Fibroblast of lung (primary cell): ENCODE measurements around the gene S100A11. TPM values are rescaled to one million over a fixed set of nuclear protein-coding genes. Genes with fewer than 3 reads are reported as not detected.

Experiments used
- DNase-seq, 2 donors: peaks; one replicate each; pipeline versions ENCODE4 v3.0.0 to v3.0.0-alpha.2; 2010; ENCODE audit warnings: low read depth in 2 of 2
- H2AFZ ChIP-seq: 2 replicates; pipeline ENCODE4 v1.5.1; 2012; ENCODE audit warnings: low read length, control low read depth, inconsistent platforms
- H3K27ac ChIP-seq: 2 replicates; pipeline ENCODE4 v1.5.1; 2011; ENCODE audit warnings: low read length, control low read depth; ENCODE audit not compliant: insufficient read depth
- H3K27me3 ChIP-seq: 2 replicates; pipeline ENCODE4 v1.5.1; 2011; ENCODE audit warnings: mild to moderate bottlenecking, low read length; ENCODE audit not compliant: control insufficient read depth, insufficient read depth
- H3K36me3 ChIP-seq: 2 replicates; pipeline ENCODE4 v1.5.1; 2011; ENCODE audit warnings: low read length; ENCODE audit not compliant: control insufficient read depth, insufficient read depth
- H3K4me1 ChIP-seq: 2 replicates; pipeline ENCODE4 v1.5.1; 2011; ENCODE audit warnings: low read length; ENCODE audit not compliant: control insufficient read depth, insufficient read depth; ENCODE audit errors: extremely low read depth
- H3K4me2 ChIP-seq: 2 replicates; pipeline ENCODE4 v1.5.1; 2011; ENCODE audit warnings: low read length, control low read depth; ENCODE audit not compliant: insufficient read depth; ENCODE audit errors: extremely low read depth
- H3K4me3 ChIP-seq, 4 experiments: fragments of 200-600 bp in 1 of 4; sonication (generic) in 1 of 4; replicated peaks in 1 of 4; 2 replicates each; pipeline ENCODE4 v1.5.1; 2011 to 2016; ENCODE audit warnings: low read length in 4 of 4, low read depth in 3 of 4, mild to moderate bottlenecking in 3 of 4, control low read depth in 2 of 4, inconsistent platforms in 1 of 4, mixed read lengths in 1 of 4; ENCODE audit not compliant: insufficient read depth in 1 of 4; ENCODE audit errors: control extremely low read depth in 1 of 4
- H3K79me2 ChIP-seq: 2 replicates; pipeline ENCODE4 v1.5.1; 2012; ENCODE audit warnings: mild to moderate bottlenecking, low read length, inconsistent platforms; ENCODE audit not compliant: control insufficient read depth, insufficient read depth
- H3K9ac ChIP-seq: 2 replicates; pipeline ENCODE4 v1.5.1; 2011; ENCODE audit warnings: mild to moderate bottlenecking, low read length, control low read depth; ENCODE audit not compliant: insufficient read depth
- H3K9me3 ChIP-seq: 2 replicates; pipeline ENCODE4 v1.5.1; 2012; ENCODE audit warnings: low read depth, low read length; ENCODE audit not compliant: control insufficient read depth, insufficient read depth
- H4K20me1 ChIP-seq: 2 replicates; pipeline ENCODE4 v1.5.1; 2011; ENCODE audit warnings: low read length; ENCODE audit not compliant: control insufficient read depth, insufficient read depth; ENCODE audit errors: extremely low read depth
- EZH2 ChIP-seq: IDR thresholded peaks from 2 replicates; pipeline ENCODE4 v1.5.1; 2012; ENCODE audit warnings: low read length, control low read depth, mild to moderate bottlenecking; ENCODE audit errors: missing control alignments
- polyA plus RNA-seq, 2 donors: library from polyadenylated mRNA; depleted of rRNA in 1 of 2; stranded (reverse) in 1 of 2; unstranded in 1 of 2; fragments of >200 nt; gene quantifications; 2 replicates each; pipeline ENCODE4 v1.2.1, GENCODE V29; 2011 to 2012; ENCODE audit warnings: missing spikeins in 1 of 2
- total RNA-seq: library from RNA; depleted of rRNA; stranded (reverse); fragments of >200 nt; gene quantifications from 2 replicates; pipeline ENCODE4 v1.2.1, GENCODE V29; 2014
- TF ChIP-seq, protein P1 (sequence below), 2 donors: IDR thresholded peaks in 1 of 2; conservative IDR thresholded peaks in 1 of 2; 1 replicate in 1 of 2; 2 replicates in 1 of 2; pipeline ENCODE4 v1.5.1; 2011 to 2012; ENCODE audit warnings: low read length in 2 of 2, control low read depth in 1 of 2, inconsistent platforms in 1 of 2, low read depth in 1 of 2, mild to moderate bottlenecking in 1 of 2

Gene S100A11
- total and polyA plus RNA-seq, 2 donors (not counting 1 experiment from before 2014, with no cell fraction given) = 55.8 to 1,144 TPM

DNA sequence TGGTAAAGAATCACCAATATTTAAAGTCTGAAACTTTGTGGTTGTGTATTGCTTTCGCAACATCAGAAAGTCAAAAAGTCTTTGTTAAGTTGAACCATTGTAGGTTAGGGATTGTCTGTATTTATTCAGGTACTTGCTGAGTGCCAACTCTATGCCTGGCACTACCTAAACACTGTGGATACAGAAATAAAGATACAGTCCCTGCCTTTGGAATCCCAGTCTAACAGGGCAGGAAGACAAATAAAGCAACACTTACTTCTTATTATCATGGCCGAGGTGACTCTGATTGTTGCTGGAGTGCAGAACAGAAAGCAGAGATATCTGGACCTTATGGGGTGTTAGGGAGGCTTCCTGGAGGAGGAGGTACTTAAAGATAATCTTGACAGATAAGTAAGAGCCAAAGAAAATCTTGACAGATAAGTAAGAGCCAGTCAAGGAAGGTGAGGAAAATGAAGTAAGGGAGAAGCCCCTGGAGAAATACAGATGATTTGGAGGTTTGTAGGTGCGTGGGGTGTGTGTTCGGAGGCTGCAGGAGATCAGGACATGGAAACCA is 31.4 kb downstream of the S100A11 start:
- no peak overlapping the region for H3K9ac ChIP-seq
- no peak for DNase-seq
- H3K27ac ChIP-seq = no peak overlapping the region
- H3K4me2 ChIP-seq = no peak overlapping the region
- no peaks in the 10 kb centered on the region for H3K79me2 ChIP-seq
- H3K4me3 ChIP-seq = no peak overlapping the region
- H4K20me1 ChIP-seq = no peaks in the 10 kb centered on the region
- H3K9me3 ChIP-seq = no peaks in the 10 kb centered on the region
- peak; percentile 38 for TF ChIP-seq EZH2
- TF ChIP-seq, protein P1, sequence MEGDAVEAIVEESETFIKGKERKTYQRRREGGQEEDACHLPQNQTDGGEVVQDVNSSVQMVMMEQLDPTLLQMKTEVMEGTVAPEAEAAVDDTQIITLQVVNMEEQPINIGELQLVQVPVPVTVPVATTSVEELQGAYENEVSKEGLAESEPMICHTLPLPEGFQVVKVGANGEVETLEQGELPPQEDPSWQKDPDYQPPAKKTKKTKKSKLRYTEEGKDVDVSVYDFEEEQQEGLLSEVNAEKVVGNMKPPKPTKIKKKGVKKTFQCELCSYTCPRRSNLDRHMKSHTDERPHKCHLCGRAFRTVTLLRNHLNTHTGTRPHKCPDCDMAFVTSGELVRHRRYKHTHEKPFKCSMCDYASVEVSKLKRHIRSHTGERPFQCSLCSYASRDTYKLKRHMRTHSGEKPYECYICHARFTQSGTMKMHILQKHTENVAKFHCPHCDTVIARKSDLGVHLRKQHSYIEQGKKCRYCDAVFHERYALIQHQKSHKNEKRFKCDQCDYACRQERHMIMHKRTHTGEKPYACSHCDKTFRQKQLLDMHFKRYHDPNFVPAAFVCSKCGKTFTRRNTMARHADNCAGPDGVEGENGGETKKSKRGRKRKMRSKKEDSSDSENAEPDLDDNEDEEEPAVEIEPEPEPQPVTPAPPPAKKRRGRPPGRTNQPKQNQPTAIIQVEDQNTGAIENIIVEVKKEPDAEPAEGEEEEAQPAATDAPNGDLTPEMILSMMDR (conservative IDR thresholded peaks at IDR 0.05 in 1 of 2, IDR thresholded peaks at IDR 0.05 in 1 of 2; ENCODE audit: low read depth in 1 of 2, low read length in 2 of 2) = no peak
- peaks cover 10% of the 10 kb centered on the region for H3K4me1 ChIP-seq
- H2AFZ ChIP-seq = no peak overlapping the region
- peaks cover 29% of the 10 kb centered on the region for H3K27me3 ChIP-seq
- H3K36me3 ChIP-seq = no peaks in the 10 kb centered on the region

DNA sequence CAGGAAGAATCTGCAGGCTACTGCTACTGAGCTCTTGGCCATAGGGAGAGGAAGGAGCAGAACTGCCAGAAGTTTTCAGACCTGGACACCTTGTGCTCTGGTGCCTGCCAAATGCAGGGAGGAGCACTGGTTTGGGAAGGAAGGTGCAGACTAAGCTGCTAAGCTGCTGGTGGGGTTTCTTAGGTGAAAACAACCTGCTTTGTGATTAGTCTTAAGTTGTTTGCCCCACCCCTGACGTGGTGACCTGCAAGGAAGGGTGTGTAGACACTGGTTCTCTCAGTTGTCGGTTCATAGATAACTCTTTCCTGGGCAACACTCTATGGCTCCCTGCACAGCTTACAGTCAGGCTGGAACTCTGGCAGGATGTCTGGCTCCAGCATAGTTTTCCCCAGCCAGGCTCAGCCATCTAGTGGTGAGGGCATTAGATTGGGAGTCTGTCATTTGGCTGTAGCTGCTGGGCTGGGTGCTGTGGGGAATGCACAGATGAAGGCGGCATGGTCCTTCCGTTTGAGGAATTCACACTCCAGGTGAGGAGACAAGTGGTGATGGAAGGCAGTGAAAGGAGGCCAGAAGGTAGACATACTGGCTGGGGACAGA is 32.9 kb downstream of the S100A11 start:
- no peaks in the 10 kb centered on the region for H3K36me3 ChIP-seq
- H3K27ac ChIP-seq = no peak overlapping the region
- DNase-seq = no peak
- H3K9me3 ChIP-seq = no peaks in the 10 kb centered on the region
- no peak overlapping the region for H2AFZ ChIP-seq
- no peak overlapping the region for H3K4me2 ChIP-seq
- no peak overlapping the region for H3K9ac ChIP-seq
- H3K4me3 ChIP-seq = no peak overlapping the region
- H4K20me1 ChIP-seq = no peaks in the 10 kb centered on the region
- TF ChIP-seq, protein P1 (conservative IDR thresholded peaks at IDR 0.05 in 1 of 2, IDR thresholded peaks at IDR 0.05 in 1 of 2; ENCODE audit: low read depth in 1 of 2, low read length in 2 of 2) = peak in 1 of 2 donors; percentile 18
- peak; percentile 24 for TF ChIP-seq EZH2
- H3K4me1 ChIP-seq = peaks cover 10% of the 10 kb centered on the region
- H3K27me3 ChIP-seq = peaks cover 29% of the 10 kb centered on the region
- H3K79me2 ChIP-seq = no peaks in the 10 kb centered on the region

DNA sequence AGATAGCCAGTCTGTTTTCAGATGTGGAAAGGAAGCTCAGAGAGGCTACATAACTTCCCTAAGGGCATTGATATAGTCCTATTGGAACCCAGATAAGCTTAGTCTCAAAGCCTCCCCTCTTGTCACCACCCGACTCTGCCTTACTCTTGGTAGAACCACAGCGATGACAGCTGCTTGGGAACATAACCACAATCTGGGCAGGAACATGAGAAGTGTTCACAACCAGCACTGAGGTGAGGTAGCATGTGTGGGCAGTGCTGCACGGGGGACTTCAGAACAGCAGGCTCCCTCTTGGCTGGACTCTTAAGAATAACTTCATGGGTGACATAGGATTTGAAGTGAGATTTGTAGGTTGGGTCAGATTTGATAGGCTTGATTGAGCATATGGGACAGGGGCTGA is 33.8 kb downstream of the S100A11 start:
- Histone ChIP-seq H4K20me1 (no peaks in the 10 kb centered on the region), H3K4me2 (no peak overlapping the region), H3K27me3 (peaks cover 29% of the 10 kb centered on the region), H3K4me3 (no peak overlapping the region), H2AFZ (no peak overlapping the region), H3K9ac (no peak overlapping the region), H3K27ac (no peak overlapping the region), H3K79me2 (no peaks in the 10 kb centered on the region), H3K9me3 (no peaks in the 10 kb centered on the region), H3K36me3 (no peaks in the 10 kb centered on the region), H3K4me1 (peaks cover 10% of the 10 kb centered on the region)
- TF ChIP-seq, protein P1 (conservative IDR thresholded peaks at IDR 0.05 in 1 of 2, IDR thresholded peaks at IDR 0.05 in 1 of 2; ENCODE audit: low read depth in 1 of 2, low read length in 2 of 2) = no peak
- no peak for TF ChIP-seq EZH2
- no peak for DNase-seq
